ENCODE measurements around the gene HMGB3.
"Not testable (repeated sequence)": the region's sequence is repeated elsewhere in the genome, so short reads cannot be mapped to it uniquely, and the experiment has no call there.

Gene HMGB3

GRCh38 chrX:150977411-150978162, 5.5 kb upstream of the HMGB3 start:
- no peak for DNase-seq (ENCODE audit: low spot score)

GRCh38 chrX:150980186-150980585, 2.9 kb upstream of the HMGB3 start:
- no peak for DNase-seq (ENCODE audit: low spot score)

- no peak for DNase-seq (ENCODE audit: low spot score)
Observed at GRCh38 chrX:150980711-150981110, 2.4 kb upstream of the HMGB3 start.

GRCh38 chrX:150982235-150982787, 824 bp upstream of the HMGB3 start:
- DNase-seq (ENCODE audit: low spot score) = no peak

GRCh38 chrX:150983521-150984168, 510 bp downstream of the HMGB3 start:
- no peak for DNase-seq (ENCODE audit: low spot score)

GRCh38 chrX:150984169-150984824, 1.2 kb downstream of the HMGB3 start:
- no peak for DNase-seq (ENCODE audit: low spot score)

- DNase-seq (ENCODE audit: low spot score) = not testable (repeated sequence)
Observed at GRCh38 chrX:150987687-150988086, 4.6 kb downstream of the HMGB3 start.

- no peak for DNase-seq (ENCODE audit: low spot score)
Observed at GRCh38 chrX:150989420-150989819, 6.3 kb downstream of the HMGB3 start.

- no peak for DNase-seq (ENCODE audit: low spot score)
Observed at GRCh38 chrX:150990910-150991309, 7.8 kb downstream of the HMGB3 start.

- DNase-seq (ENCODE audit: low spot score) = no peak
Observed at GRCh38 chrX:151000861-151001331, 17.8 kb downstream of the HMGB3 start.

- DNase-seq (ENCODE audit: low spot score) = no peak
Observed at GRCh38 chrX:151004085-151004484, 20.9 kb downstream of the HMGB3 start.

GRCh38 chrX:151006410-151007109, 23.4 kb downstream of the HMGB3 start:
- no peak for DNase-seq (ENCODE audit: low spot score)

- DNase-seq (ENCODE audit: low spot score) = no peak
Observed at GRCh38 chrX:151009582-151009981, 26.4 kb downstream of the HMGB3 start.

GRCh38 chrX:151013164-151013743, 30.1 kb downstream of the HMGB3 start:
- no peak for DNase-seq (ENCODE audit: low spot score)

- DNase-seq (ENCODE audit: low spot score) = no peak
Observed at GRCh38 chrX:151015684-151016083, 32.5 kb downstream of the HMGB3 start.

- DNase-seq (ENCODE audit: low spot score) = peak; percentile 22
Observed at GRCh38 chrX:151019856-151020255, 36.7 kb downstream of the HMGB3 start.

GRCh38 chrX:151030845-151031244, 47.7 kb downstream of the HMGB3 start:
- DNase-seq (ENCODE audit: low spot score) = no peak

- no peak for DNase-seq (ENCODE audit: low spot score)
Observed at GRCh38 chrX:151031391-151031975, 48.3 kb downstream of the HMGB3 start.

GRCh38 chrX:151039351-151039750, 56.2 kb downstream of the HMGB3 start:
- no peak for DNase-seq (ENCODE audit: low spot score)

Measured in AG08396 (cell line).